HUES6 (cell line): ENCODE measurements around the gene TJP1.
"Not testable (repeated sequence)": the region's sequence is repeated elsewhere in the genome, so short reads cannot be mapped to it uniquely, and the experiment has no call there.

Experiments used
- H3K27ac ChIP-seq: 2 replicates; pipeline ENCODE4 v1.7.0; 2013; ENCODE audit warnings: low read depth, mild to moderate bottlenecking, low read length, inconsistent platforms
- H3K27me3 ChIP-seq: 2 replicates; pipeline ENCODE4 v1.6.1; 2013; ENCODE audit warnings: low read length; ENCODE audit not compliant: control insufficient read depth, insufficient read depth
- H3K36me3 ChIP-seq: 2 replicates; pipeline ENCODE4 v1.6.1; 2013; ENCODE audit warnings: low read length; ENCODE audit not compliant: control insufficient read depth, insufficient read depth
- H3K4me1 ChIP-seq: 2 replicates; pipeline ENCODE4 v1.6.1; 2013; ENCODE audit warnings: low read length; ENCODE audit not compliant: control insufficient read depth, insufficient read depth
- H3K4me3 ChIP-seq: 2 replicates; pipeline ENCODE4 v1.5.1; 2013; ENCODE audit warnings: low read depth, low read length
- H3K9ac ChIP-seq: one replicate; pipeline ENCODE4 v1.6.1; 2013; ENCODE audit warnings: mild to moderate bottlenecking, low read length
- H3K9me3 ChIP-seq: 2 replicates; pipeline ENCODE4 v1.6.1; 2013; ENCODE audit warnings: low read depth, low read length; ENCODE audit not compliant: control insufficient read depth, insufficient read depth

Gene TJP1

GRCh38 chr15:29818141-29818540 is 4.1 kb downstream of the TJP1 start:
- Histone ChIP-seq H3K27ac (no peak overlapping the region), H3K36me3 (no peaks in the 10 kb centered on the region), H3K4me3 (no peak overlapping the region), H3K9me3 (no peaks in the 10 kb centered on the region), H3K9ac (no peak overlapping the region), H3K4me1 (peaks cover 36% of the 10 kb centered on the region), H3K27me3 (peaks cover 2% of the 10 kb centered on the region; the same call in 1 of the 2 replicates)

GRCh38 chr15:29817455-29817854 is 4.8 kb downstream of the TJP1 start:
- H3K36me3 ChIP-seq, H3K4me3 ChIP-seq, H3K9me3 ChIP-seq, H3K9ac ChIP-seq, H3K27ac ChIP-seq, H3K27me3 ChIP-seq: not testable (repeated sequence)
- H3K4me1 ChIP-seq, result peaks cover 38% of the 10 kb centered on the region

- Histone ChIP-seq H3K9me3 (no peaks in the 10 kb centered on the region), H3K9ac (no peak overlapping the region), H3K27ac (0 out of 2 replicates have a peak overlapping the region, but pooled peaks have one; percentile 21), H3K27me3 (no peaks in the 10 kb centered on the region), H3K4me1 (peaks cover 47% of the 10 kb centered on the region), H3K36me3 (peaks cover 3% of the 10 kb centered on the region; the same call in 1 of the 2 replicates), H3K4me3 (no peak overlapping the region)
Measured at GRCh38 chr15:29815000-29815710, 7.1 kb downstream of the TJP1 start.

- Histone ChIP-seq H3K9ac (no peak overlapping the region), H3K9me3 (no peaks in the 10 kb centered on the region), H3K27ac (no peak overlapping the region), H3K27me3 (no peaks in the 10 kb centered on the region), H3K4me1 (peaks cover 44% of the 10 kb centered on the region), H3K36me3 (peaks cover 3% of the 10 kb centered on the region; the same call in 1 of the 2 replicates), H3K4me3 (no peak overlapping the region)
Measured at GRCh38 chr15:29813009-29813408, 9.3 kb downstream of the TJP1 start.

GRCh38 chr15:29812384-29812694 is 9.9 kb downstream of the TJP1 start:
- no peaks in the 10 kb centered on the region for H3K27me3 ChIP-seq
- H3K9ac ChIP-seq, result no peak overlapping the region
- H3K4me3 ChIP-seq, result no peak overlapping the region
- H3K4me1 ChIP-seq, result peaks cover 44% of the 10 kb centered on the region
- H3K27ac ChIP-seq, result no peak overlapping the region
- peaks cover 3% of the 10 kb centered on the region; the same call in 1 of the 2 replicates for H3K36me3 ChIP-seq
- H3K9me3 ChIP-seq, result no peaks in the 10 kb centered on the region

GRCh38 chr15:29811691-29812383 is 10.4 kb downstream of the TJP1 start:
- no peaks in the 10 kb centered on the region for H3K27me3 ChIP-seq
- peaks cover 3% of the 10 kb centered on the region; the same call in 1 of the 2 replicates for H3K36me3 ChIP-seq
- H3K4me1 ChIP-seq, result peaks cover 44% of the 10 kb centered on the region
- no peak overlapping the region for H3K4me3 ChIP-seq
- H3K9ac ChIP-seq, result no peak overlapping the region
- no peak overlapping the region for H3K27ac ChIP-seq
- no peaks in the 10 kb centered on the region for H3K9me3 ChIP-seq

GRCh38 chr15:29805708-29806104 is 16.6 kb downstream of the TJP1 start:
- Histone ChIP-seq H3K4me3 (no peak overlapping the region), H3K27ac (no peak overlapping the region), H3K9ac (no peak overlapping the region), H3K4me1 (peaks cover 15% of the 10 kb centered on the region), H3K27me3 (no peaks in the 10 kb centered on the region), H3K9me3 (no peaks in the 10 kb centered on the region), H3K36me3 (peaks cover 2% of the 10 kb centered on the region)

- Histone ChIP-seq H3K27ac (no peak overlapping the region), H3K4me1 (peaks cover 15% of the 10 kb centered on the region)
Measured at GRCh38 chr15:29805043-29805707, 17.1 kb downstream of the TJP1 start.

GRCh38 chr15:29802411-29802810 is 19.9 kb downstream of the TJP1 start:
- H3K4me3 ChIP-seq, result no peak overlapping the region
- H3K36me3 ChIP-seq, result peaks cover 23% of the 10 kb centered on the region
- no peaks in the 10 kb centered on the region for H3K27me3 ChIP-seq
- H3K9ac ChIP-seq, result no peak overlapping the region
- H3K9me3 ChIP-seq, result peaks cover 4% of the 10 kb centered on the region; the same call in 1 of the 2 replicates
- no peak overlapping the region for H3K27ac ChIP-seq
- H3K4me1 ChIP-seq, result peaks cover 15% of the 10 kb centered on the region

More at GRCh38 chr15:29805043-29805707, 17.1 kb downstream of the TJP1 start:
- no peaks in the 10 kb centered on the region for H3K9me3 ChIP-seq
- H3K27me3 ChIP-seq, result no peaks in the 10 kb centered on the region
- H3K36me3 ChIP-seq, result peaks cover 2% of the 10 kb centered on the region
- no peak overlapping the region for H3K4me3 ChIP-seq
- H3K9ac ChIP-seq, result no peak overlapping the region

- H3K4me3 ChIP-seq, result no peak overlapping the region
- no peak overlapping the region for H3K9ac ChIP-seq
- peaks cover 14% of the 10 kb centered on the region for H3K4me1 ChIP-seq
- H3K27me3 ChIP-seq, result no peaks in the 10 kb centered on the region
- peaks cover 14% of the 10 kb centered on the region; the same call in 1 of the 2 replicates for H3K9me3 ChIP-seq
- H3K36me3 ChIP-seq, result peaks cover 30% of the 10 kb centered on the region
- H3K27ac ChIP-seq, result no peak overlapping the region
Measured at GRCh38 chr15:29800491-29801366, 21.5 kb downstream of the TJP1 start.
